Esophagus mucosa (tissue), 1 donor: ENCODE data around the gene SLC27A1. TPM values are rescaled to one million over a fixed set of nuclear protein-coding genes. Genes with fewer than 3 reads are reported as not detected.
"Not testable (repeated sequence)": the region's sequence is repeated elsewhere in the genome, so short reads cannot be mapped to it uniquely, and the experiment has no call there.

Experiments
- ATAC-seq: fragments of 200-7000 bp; cut with Tn5 transposase; one replicate; pipeline ENCODE4 v1.9.1; 2020
- total RNA-seq: library from RNA; stranded (reverse); gene quantifications from one replicate; pipeline ENCODE4 v1.2.4, GENCODE V29; 2023
- donor health status: DM: yes; HTN: yes; CAD: no.

Gene SLC27A1
- total RNA-seq, 1 donor from 2014 or later: 4.1 TPM

DNA sequence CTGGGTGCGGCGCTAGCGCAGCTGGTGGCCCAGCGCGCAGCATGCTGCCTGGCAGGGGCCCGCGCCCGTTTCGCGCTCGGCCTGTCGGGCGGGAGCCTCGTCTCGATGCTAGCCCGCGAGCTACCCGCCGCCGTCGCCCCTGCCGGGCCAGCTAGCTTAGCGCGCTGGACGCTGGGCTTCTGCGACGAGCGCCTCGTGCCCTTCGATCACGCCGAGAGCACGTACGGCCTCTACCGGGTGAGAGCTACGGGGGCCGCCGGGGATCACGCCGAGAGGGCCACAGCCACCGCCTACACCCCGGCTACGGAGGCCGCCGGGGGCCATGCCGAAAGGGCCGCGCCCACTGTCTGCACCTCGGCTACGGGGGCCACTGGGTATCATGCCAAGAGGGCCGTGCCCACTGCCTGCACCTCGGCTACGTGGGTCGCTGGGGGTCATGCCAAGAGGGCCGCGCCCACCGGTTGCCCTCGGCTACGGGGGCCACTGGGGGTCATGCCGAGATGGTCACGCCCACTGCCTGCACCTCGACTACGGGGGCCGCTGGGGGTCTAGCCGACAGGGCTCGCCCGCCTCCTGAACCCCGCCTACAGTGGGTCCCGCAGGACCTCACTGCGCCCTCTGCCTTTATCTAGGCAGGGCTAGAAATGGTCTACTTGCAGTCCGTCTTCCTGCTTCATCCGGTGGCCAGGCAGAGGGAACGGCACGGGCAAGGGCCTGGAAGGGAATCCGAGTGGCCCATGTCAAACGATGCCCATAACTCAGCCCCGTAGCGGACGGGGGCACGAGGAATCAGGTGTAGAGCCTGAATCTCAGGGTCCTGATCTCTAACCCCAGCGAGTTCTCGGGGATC is 41.6 kb downstream of the SLC27A1 start:
- peak; percentile 82 for ATAC-seq

DNA sequence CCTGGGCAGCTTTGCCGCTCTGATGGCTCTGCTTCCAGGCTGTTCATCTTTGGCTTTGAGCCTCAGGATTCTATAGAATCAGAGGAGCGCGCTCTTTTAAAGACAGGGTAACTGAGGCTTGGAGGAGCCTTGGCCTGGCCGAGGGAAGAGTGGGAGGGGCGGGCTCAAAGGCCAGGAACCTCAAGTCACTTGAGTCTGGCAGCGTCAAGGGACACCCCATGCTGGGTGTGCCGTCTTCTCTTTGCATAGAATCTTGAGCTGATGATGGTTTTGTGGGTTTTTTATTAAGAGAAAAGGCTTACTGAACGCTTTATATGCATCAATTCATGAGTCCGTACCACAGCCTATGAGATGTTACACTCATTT is 42.2 kb downstream of the SLC27A1 start:
- no peak for ATAC-seq

DNA sequence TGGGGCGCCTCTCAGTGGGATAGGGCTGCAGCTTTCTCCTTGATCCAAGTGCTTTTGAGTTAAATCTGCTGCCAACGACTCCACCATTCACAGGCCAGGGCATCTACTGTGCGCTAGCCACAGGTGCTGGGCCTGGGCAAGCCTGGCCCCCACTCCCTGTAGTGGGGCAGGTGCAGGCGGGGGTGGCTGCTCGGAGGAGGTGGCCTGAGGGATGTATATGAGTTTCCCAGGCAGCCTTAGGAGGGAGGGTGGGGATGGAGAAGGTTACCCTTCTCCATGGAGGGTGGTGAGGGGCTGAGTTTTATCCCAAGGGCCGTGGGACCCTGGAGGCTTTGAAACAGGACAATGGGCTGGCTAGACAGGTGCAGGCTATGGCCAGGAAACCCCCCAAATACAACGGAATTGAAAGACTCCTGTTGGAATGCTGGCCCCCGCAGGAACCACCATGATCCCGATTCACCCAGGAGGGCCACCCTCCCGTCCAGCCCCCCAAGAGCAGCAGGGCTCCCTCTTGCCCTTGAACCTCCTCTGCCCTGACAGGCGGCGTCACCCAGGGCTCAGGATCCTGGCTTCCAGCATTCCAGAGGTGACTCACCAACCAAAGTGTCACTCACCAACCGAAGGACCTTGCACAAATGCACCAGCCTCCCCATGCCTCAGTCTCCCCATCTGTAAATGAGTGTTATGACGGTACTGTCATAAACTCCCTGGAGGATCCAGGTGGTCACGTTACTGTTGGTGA is 45.3 kb downstream of the SLC27A1 start:
- no peak for ATAC-seq

DNA sequence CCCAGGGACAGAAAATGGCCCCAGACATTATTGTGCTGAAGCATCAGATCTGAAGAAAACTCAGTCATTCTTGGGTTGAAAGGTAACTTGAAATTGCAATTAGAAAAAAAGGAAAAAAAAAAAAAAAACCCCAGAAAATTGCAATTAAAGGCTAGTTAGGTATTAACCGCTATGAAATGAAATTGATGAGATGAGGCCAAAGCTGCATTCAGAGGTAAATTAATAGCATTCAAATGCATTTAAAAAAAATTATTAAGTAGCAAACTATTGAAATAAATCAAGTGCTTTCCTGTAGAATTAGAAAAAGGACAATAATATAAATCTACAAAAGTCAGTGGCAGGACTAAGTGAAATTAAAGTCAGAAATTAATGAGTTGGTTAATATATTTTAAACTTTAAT is 47.6 kb downstream of the SLC27A1 start:
- ATAC-seq: no peak

DNA sequence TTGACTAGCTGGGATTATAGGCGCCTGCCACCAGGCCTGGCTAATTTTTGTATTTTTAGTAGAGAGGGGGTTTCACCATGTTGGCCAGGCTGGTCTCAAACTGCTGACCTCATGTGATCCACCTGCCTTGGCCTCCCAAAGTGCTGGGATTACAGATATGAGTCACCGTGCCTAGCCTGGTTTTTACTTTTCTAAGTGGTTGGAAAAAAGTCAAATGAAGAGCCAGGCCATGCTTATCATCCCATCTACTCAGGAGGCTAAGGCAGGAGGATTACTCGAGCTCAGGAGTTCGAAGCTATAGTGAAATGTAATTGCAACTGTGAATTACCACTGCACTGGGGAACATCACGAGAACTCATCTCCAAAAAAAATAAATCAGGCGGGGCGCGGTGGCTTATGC is 48.3 kb downstream of the SLC27A1 start:
- ATAC-seq: not testable (repeated sequence)

DNA sequence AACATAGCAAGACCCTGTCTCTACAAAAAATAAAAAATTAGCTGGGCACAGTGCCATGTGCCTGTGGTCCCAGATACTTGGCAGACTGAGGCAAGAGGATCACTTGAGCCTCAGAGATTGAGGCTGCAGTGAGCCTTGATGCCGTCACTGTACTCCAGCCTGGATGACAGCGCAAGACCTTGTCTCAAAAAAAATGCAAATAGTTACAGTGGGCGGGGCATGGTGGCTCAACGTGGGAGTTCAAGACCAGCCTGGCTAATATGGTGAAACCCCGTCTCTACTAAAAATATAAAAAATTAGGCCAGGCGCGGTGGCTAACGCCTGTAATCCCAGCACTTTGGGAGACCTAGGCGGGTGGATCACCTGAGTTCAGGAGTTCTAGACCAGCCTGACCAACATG is 49.6 kb downstream of the SLC27A1 start:
- ATAC-seq: no peak

DNA sequence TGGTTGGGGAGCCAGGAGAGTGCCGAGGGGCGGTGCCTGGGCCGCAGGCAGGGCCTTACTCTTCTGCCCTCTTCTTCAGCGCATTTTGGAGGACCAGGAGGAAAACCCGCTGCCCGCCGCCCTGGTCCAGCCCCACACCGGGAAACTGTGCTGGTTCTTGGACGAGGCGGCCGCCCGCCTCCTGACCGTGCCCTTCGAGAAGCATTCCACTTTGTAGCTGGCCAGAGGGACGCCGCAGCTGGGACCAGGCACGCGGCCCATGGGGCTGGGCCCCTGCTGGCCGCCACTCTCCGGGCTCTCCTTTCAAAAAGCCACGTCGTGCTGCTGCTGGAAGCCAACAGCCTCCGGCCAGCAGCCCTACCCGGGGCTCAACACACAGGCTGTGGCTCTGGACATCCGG is 50.5 kb downstream of the SLC27A1 start:
- no peak for ATAC-seq

DNA sequence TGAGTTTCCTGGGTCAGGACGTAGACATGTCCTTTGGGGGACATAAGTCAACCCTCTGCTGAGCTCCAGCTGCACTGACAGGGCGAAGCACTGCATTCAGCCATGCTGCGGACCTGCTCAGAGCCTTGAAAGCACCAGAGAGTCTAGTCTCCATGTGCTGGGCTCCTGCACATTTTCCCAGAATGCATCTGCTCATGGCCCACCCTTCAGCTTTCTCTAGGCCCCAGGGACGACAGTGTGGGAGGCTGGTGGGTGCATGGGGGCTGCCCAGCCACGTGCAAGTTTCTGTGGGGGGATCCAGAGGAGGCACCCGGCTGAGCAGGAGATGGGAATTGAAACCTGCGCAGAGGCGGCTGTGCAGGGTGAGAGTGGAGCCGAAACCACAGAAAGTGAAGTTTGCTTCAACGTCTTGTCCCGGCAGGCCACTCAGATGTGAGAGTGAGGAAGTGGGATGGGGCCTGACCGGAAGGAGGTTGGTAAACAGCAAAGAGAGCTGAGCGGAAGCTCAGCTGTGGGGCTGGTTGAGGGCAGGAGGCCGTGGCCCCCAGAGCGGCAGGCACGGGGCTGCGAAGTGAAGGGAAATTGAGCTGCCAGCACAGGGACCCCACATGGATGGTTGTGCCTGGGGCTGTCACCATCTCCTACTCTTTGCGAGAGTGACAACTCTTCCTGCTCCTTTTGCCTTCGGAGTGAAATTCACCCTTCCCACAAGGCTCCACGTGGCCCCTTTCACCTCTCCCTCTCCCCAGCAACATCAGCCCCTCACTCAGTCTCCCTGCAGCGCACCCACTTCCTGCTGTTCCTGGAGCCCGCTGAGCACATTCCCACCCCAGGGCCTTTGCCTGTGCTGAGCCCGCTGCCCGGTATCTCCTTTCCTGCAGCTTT is 52.9 kb downstream of the SLC27A1 start:
- peak; percentile 54 for ATAC-seq

DNA sequence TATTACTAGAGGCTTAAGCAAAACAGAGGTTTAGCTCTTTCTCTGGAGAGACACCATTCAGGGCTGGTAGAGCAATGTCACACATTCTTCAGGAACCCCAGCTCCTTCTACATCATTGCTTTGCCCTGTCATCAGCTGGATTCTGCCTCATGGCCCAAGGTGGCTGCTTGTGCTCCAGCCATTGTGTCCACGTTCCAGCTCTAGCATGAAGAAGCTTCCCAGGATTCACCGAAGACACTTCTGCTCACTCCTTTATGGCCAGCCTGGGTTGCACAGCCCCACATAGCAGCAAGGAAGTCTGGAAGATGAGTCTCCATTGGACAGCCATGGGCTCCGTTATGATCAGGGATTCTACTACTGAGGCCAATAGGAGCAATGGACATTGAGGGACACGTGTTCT is 54.3 kb downstream of the SLC27A1 start:
- no peak for ATAC-seq

DNA sequence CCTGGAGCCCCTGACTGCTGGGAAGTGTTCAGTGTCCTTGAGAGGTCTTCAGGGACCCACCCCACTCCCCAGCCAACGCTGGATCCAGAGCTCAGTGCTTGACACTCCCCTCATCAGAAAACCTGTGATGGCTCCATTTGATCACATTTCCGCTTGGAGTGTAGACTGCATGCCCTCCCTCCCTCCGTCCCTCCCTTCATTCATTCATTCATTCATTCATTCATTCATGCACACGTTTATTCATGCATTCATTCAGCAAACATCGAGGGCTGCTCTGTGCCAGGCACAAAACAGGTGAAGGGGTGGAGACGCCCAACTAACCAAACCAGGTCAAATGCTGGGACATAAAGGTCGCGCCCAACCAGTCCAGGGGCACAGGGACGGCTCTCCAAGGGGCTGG is 54.8 kb downstream of the SLC27A1 start:
- ATAC-seq: no peak

DNA sequence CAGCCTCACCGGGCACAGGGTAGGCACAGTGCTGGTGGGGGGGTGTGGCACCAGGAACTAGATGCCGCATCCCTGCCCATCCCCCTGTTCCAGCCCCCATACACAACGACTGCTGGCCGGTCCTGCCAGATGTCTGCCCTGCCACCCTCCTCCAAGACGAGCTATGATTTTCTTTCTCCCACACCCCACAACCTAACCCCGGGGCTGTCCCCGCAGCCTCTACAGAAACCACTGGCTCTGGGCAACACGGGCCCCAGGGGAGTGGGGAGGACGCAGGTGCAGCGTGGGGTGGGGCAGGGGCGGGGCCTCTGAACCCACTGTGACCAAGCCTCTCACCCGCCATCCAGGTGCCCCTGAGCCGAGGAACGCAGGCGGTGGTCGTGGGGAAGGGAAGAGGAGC is 56.6 kb downstream of the SLC27A1 start:
- ATAC-seq: peak; percentile 50

DNA sequence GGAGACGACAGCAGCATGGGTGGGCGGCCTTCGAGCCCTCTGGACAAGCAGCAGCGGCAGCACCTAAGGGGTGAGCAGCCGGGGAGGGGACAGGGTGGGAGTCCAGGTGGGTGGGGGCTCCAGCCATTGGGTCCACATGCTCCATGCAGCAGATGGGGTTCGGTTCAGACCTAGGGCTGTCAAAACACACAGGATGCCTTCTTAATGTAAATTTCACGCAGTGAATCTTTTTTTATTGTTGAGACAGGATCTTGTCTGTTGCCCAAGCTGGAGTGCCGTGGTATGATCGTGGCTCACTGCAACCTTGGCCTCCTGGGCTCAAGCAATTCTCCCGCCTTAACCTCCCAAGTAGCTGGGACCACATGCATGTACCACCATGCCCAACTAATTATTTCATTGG is 57.0 kb downstream of the SLC27A1 start:
- peak; percentile 9 for ATAC-seq

DNA sequence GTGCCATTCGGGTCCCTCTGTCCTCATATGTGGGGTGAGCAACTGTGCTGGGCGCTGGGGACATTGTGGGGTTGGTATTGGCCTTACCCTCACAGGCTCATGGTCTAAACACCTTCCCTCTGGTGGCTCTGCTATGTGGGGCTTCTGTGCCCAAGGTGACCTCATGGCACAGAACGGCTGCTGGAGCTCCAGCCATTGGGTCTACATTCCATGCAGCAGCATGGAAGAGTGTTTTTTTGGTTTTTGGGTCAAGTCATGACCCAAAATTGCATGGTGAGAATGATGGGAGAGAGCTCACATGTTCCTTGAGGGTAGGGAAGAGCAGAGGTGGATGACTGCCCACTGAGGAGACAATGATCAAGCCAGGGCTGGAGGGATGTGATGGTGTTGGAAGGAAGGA is 58.3 kb downstream of the SLC27A1 start:
- ATAC-seq: no peak

DNA sequence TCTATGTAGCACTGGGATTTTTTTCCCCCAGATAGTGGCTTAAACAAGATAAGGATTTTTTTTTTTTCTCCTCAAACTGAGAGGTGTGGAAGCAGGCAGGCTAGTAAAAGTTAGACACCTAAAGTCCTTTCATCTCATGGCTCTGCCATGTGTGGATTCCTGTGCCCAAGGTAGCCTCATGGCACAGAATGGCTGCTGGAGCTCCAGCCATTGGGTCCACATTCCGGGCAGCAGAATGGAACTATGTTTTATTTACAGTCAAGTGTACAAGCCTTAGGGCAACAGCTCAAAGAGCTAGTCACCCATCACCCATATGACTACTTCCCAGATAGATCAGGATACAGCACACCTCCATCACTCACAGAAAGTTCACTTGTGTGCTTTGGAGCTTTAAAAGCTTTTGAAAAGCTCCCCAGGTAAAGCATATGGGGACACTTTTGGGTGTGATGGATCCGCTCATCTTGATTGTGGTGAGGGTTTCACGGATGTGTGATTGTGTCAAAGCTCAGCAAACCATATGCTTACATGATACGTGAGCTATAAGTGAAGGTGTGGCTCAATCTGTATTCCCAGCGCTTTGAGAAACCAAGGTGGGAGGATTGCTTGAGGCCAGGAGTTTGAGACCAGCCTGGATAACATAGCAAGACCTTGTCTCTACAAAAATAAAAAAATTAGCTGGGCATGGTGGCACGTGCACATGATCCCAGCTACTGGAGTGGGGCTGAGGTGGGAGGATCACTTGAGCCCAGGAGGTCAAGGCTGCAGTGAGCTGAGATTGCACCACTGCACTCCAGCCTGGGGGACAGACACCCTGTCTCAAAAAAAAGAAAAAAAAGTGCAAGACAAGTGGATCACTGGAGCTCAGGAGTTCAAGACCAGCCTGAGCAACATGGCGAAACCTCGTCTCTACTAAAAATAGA is 59.2 kb downstream of the SLC27A1 start:
- ATAC-seq: no peak

DNA sequence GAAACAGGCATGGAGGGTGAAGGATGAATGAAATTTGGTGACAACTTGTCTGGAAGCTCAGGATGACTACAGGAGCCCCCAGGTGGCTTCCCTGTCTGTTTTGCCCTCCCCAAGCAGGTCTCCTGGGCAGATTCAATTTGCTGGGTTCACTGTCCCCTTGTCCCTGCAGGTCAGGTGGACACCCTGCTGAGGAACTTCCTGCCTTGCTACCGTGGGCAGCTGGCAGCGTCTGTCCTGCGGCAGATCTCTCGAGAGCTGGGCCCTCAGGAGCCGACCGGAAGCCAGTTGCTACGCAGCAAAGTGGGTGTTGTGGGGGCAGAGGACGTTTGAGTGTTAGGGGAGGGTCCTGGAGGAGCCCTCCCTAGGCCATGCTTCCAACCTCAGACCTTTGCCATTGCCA is 60.3 kb downstream of the SLC27A1 start:
- ATAC-seq: no peak

DNA sequence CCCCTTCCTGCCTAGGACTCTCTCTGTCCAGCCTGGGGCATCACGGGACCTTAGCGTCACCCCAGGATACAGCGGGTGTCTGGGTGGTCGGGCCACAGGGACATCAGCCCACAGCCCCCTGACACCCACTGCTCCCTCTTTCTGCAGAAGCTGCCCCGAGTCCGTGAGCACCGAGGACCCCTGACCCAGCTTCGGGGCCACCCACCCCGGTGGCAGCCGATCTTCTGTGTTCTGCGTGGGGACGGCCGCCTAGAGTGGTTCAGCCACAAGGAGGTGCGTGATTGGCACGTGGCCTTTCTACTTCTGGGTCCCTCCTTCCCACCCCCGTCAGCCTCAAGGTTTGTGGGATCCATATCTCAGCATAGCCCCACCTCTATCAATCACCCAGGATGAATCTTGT is 61.8 kb downstream of the SLC27A1 start:
- ATAC-seq: no peak

DNA sequence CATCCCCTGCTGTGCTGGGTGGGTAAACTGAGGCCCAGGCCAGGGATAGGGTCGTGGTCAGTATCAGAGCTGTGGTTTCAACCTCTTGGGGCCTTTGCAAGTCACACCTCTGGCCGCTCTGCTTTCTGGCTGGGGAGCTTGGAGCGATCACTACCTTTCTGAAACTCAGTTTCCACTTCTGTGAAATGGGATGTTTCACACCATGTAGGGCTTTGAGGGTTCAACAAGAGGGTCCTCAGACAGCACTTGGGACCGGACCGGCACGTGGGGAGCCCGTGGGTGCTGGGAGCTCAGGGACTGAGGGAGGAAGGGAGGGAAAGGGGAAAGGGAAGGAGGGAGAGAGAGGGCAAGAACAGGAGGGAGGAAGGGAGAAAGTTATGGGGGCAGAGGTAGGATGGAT is 62.2 kb downstream of the SLC27A1 start:
- no peak for ATAC-seq

DNA sequence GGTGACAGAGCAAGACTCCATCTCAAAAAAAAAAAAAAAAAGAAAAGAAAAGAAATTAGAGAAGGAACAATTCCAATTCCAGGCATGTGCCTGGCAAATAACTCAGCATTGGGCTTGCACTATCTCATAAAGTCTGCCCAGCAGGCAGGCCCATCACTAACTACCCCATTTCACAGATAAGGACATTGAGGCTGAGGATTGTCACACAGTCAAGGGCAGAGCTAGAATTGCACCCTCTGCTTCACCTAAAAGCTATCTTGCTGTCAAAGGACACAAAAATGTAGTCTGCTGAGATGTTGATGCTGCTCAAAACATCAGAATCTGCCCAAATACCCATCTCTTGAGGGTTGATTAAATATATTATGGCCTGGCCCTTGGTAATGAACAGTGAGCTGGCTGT is 64.4 kb downstream of the SLC27A1 start:
- no peak for ATAC-seq

DNA sequence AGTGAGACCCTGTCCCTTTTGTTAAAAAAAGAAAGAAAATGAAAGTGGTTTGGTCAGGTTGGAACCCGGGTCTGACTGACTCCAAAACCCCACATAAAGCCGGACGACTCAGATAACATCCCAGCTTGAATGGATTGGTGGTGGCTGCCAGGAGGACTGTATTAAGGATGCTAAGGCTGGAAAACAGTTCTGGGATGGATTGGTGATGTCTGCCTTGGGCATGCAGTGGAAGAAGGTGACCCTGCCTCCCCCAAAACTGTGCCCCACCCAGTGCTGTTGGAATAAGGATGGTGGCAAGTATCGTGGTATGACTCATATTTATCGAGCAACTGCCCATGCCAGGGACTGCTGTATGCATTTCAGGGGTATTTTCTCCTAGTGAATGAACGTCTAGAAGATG is 66.6 kb downstream of the SLC27A1 start:
- ATAC-seq: no peak

DNA sequence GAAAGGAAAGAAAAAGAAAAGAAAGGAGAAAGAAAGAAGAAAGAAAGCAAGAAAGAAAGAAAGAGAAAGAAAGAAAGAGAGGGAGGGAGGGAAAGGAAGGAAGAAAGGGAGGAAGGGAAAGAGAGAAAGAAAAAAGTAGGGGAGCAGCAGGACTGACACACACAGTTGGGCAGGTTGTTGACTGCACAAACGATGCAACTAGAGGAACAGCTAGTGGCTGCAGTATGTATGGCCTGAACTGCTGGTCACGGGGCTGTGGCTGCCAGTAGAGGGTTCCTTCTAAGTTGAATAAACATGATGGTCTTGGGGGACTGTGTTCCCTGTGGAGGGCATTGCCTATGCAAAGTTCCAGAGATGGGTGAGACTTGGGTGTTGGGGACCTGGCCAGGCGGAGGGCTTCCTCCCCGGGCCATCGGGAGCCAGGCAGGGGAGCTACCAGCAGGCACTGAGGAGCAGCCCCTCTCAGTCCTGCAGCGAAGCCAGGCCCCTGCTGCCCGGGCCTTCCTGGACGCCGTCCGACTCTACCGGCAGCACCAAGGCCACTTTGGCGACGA is 68.4 kb downstream of the SLC27A1 start:
- peak; percentile 27 for ATAC-seq

DNA sequence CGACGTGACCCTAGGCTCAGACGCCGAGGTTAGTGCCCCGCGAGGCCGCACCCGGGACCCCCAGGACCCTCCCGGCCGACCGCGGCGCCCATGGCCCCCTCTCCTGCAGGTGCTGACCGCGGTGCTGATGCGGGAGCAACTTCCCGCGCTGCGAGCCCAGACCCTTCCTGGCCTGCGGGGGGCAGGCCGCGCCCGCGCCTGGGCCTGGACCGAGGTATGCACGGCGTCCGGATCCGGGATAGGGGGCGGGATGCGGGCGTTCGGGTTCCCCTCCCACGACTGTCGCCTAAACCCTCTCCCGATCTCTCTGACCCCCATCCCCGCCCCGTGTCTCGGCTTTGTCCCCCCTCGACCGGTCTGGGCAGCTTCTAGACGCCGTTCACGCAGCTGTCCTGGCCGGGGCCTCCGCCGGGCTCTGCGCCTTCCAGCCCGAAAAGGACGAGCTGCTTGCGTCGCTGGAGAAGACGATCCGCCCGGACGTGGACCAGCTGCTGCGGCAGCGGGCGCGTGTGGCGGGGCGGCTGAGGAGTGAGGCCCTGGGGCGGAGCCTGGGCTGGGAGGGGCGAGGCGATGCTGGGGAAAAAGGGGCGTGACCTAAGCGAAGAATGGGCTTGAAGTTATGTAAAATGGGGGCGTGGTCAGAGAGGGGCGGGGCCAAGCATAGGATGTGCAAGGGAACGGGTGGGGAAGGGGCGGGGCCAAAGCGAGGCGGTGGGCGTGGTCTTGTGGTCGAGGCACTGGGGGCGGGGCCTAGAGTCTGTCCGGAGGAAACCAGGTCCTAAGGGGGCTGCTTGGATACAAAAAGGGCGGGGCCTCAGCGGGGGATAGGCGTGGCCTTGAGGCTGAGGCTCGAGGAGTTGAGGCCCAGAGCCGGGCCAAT is 69.2 kb downstream of the SLC27A1 start:
- ATAC-seq: peak; percentile 92
